ENCODE data around the gene SLC25A27. TPM values are rescaled to one million over a fixed set of nuclear protein-coding genes. Genes with fewer than 3 reads are reported as not detected.
"Not testable (repeated sequence)": the region's sequence is repeated elsewhere in the genome, so short reads cannot be mapped to it uniquely, and the experiment has no call there.

The SLC25A27 gene
- total and polyA plus RNA-seq, 9 of the 15 experiments (the other 6 are each of a cell fraction or from before 2014, with no cell fraction given) = not detected

DNA sequence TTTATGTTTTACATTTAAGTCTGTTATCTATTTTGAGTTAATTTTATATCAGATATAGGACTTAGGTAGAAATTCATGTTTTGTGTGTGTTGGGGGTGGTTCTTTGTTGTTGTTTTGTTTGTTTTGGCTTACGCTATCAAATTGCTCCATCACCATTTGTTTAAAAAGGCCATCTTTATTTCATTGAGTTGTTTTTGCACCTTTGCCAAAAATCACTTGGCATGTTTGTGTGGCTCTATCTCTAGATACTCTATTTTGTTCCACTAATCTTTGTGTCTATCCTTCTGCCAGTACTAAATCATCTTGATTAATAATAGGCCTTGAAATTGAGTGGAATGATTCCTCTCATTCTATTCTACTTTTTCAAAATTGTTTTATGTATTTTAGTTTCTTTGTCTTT, 7.5 kb upstream of the SLC25A27 start:
- in situ Hi-C loops (cut with MboI) = no loop called here
- no peaks in the 10 kb centered on the region for H4K20me1 ChIP-seq (replicated peaks; ENCODE audit: control insufficient read depth, insufficient read depth, low read length)
- no peak for DNase-seq (ENCODE audit: extremely low read depth in 1 of 4, low spot score in 3 of 4)
- POLR2A ChIA-PET = no interaction called here
- H3K9me3 ChIP-seq (replicated peaks; ENCODE audit: control insufficient read depth, insufficient read depth, low read depth, low read length) = no peaks in the 10 kb centered on the region
- H3K27ac ChIP-seq (ENCODE audit: extremely low read depth, low read depth, low read length) = no peak overlapping the region
- CTCF ChIA-PET (ENCODE audit: low intra/inter-chr PET ratio) = no interaction called here
- intact Hi-C loops (cut with micrococcal nuclease) = no loop called here
- H3K4me1 ChIP-seq (replicated peaks in 1 of 2; ENCODE audit: control insufficient read depth in 2 of 2, insufficient read depth in 2 of 2, low read length in 2 of 2) = no peaks in the 10 kb centered on the region
- BruUV-seq (replicated peaks) = no TSS peak
- no peaks in the 10 kb centered on the region; the same call in 2 of the 3 replicates for H3K36me3 ChIP-seq (ENCODE audit: control insufficient read depth, insufficient read depth, low read length)
- H3K4me2 ChIP-seq (ENCODE audit: insufficient read depth, low read length) = no peak overlapping the region
- TF ChIP-seq HNRNPH1 (optimal IDR thresholded peaks at IDR 0.05; ENCODE audit: low read depth, low read length) = no peak
- no peak for TF ChIP-seq BHLHE40 (IDR thresholded peaks at IDR 0.05; ENCODE audit: low read length)
- TF ChIP-seq, protein P1, sequence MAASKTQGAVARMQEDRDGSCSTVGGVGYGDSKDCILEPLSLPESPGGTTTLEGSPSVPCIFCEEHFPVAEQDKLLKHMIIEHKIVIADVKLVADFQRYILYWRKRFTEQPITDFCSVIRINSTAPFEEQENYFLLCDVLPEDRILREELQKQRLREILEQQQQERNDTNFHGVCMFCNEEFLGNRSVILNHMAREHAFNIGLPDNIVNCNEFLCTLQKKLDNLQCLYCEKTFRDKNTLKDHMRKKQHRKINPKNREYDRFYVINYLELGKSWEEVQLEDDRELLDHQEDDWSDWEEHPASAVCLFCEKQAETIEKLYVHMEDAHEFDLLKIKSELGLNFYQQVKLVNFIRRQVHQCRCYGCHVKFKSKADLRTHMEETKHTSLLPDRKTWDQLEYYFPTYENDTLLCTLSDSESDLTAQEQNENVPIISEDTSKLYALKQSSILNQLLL (CRISPR knock-in tag; IDR thresholded peaks at IDR 0.05; ENCODE audit: borderline replicate concordance) = no peak
- TF ChIP-seq ZNF445 (CRISPR knock-in tag; IDR thresholded peaks at IDR 0.05; ENCODE audit: low read depth) = no peak
- no peak for TF ChIP-seq DPF2 (IDR thresholded peaks at IDR 0.05)
- no peak for TF ChIP-seq CBX2 (IDR thresholded peaks at IDR 0.05; ENCODE audit: insufficient read depth, low read length, poor library complexity, severe bottlenecking)
- H3K9me1 ChIP-seq (ENCODE audit: control insufficient read depth, insufficient read depth, low read length) = no peaks in the 10 kb centered on the region
- no peaks in the 10 kb centered on the region for H3K79me2 ChIP-seq (ENCODE audit: control insufficient read depth, insufficient read depth, low read length)
- no peak for ATAC-seq
- no peak overlapping the region for H3K4me3 ChIP-seq
- no peak overlapping the region for H3K9ac ChIP-seq (ENCODE audit: insufficient read depth in 1 of 2, low read depth in 2 of 2, low read length in 2 of 2)
- no peak for FAIRE-seq
- no peak overlapping the region for H2AFZ ChIP-seq (ENCODE audit: low read depth, low read length)
- 0% methylated on average over 1 of the region's 1 CpG for WGBS (ENCODE audit: insufficient coverage, low coverage, missing lambda C conversion rate)
- H3K27me3 ChIP-seq (ENCODE audit: control insufficient read depth in 2 of 2, insufficient read depth in 2 of 2, low read length in 2 of 2) = no peaks in the 10 kb centered on the region

DNA sequence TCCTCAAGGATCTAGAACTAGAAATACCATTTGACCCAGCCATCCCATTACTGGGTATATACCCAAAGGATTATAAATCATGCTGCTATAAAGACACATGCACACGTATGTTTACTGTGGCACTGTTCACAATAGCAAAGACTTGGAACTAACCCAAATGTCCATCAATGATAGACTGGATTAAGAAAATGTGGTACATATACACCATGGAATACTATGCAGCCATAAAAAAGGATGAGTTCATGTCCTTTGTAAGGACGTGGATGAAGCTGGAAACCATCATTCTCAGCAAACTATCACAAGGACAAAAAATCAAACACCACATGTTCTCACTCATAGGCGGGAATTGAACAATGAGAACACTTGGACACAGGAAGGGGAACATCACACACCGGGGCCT, 4.7 kb upstream of the SLC25A27 start:
- H3K4me3 ChIP-seq; DNase-seq (ENCODE audit: extremely low read depth in 1 of 4, low spot score in 3 of 4); ATAC-seq; H3K27ac ChIP-seq (ENCODE audit: extremely low read depth, low read depth, low read length); in situ Hi-C loops (cut with MboI); H3K79me2 ChIP-seq (ENCODE audit: control insufficient read depth, insufficient read depth, low read length); H3K9me1 ChIP-seq (ENCODE audit: control insufficient read depth, insufficient read depth, low read length); BruUV-seq (replicated peaks); H3K4me2 ChIP-seq (ENCODE audit: insufficient read depth, low read length); POLR2A ChIA-PET; FAIRE-seq; H3K9me3 ChIP-seq (replicated peaks; ENCODE audit: control insufficient read depth, insufficient read depth, low read depth, low read length); intact Hi-C loops (cut with micrococcal nuclease); H4K20me1 ChIP-seq (replicated peaks; ENCODE audit: control insufficient read depth, insufficient read depth, low read length); H3K27me3 ChIP-seq (ENCODE audit: control insufficient read depth in 2 of 2, insufficient read depth in 2 of 2, low read length in 2 of 2); CTCF ChIA-PET (ENCODE audit: low intra/inter-chr PET ratio); H3K36me3 ChIP-seq (ENCODE audit: control insufficient read depth, insufficient read depth, low read length); H3K4me1 ChIP-seq (replicated peaks in 1 of 2; ENCODE audit: control insufficient read depth in 2 of 2, insufficient read depth in 2 of 2, low read length in 2 of 2); H2AFZ ChIP-seq (ENCODE audit: low read depth, low read length); H3K9ac ChIP-seq (ENCODE audit: insufficient read depth in 1 of 2, low read depth in 2 of 2, low read length in 2 of 2): not testable (repeated sequence)
- WGBS (ENCODE audit: insufficient coverage, low coverage, missing lambda C conversion rate) = 0% methylated on average over 1 of the region's 4 CpGs
